ENCODE measurements around the gene ASAP2. TPM values are rescaled to one million over a fixed set of nuclear protein-coding genes. Genes with fewer than 3 reads are reported as not detected.

Gene ASAP2
- total RNA-seq, 1 donor from 2014 or later, result 68.6 TPM

GRCh38 chr2:9344434-9344833 lies 137.8 kb downstream of the ASAP2 start:
- no peak for DNase-seq (ENCODE audit: low read depth)

- no peak for DNase-seq (ENCODE audit: low read depth)
Observed at GRCh38 chr2:9345343-9345742, 138.7 kb downstream of the ASAP2 start.

GRCh38 chr2:9345997-9346396 lies 139.4 kb downstream of the ASAP2 start:
- DNase-seq (ENCODE audit: low read depth), result no peak

GRCh38 chr2:9346885-9347284 lies 140.3 kb downstream of the ASAP2 start:
- no peak for DNase-seq (ENCODE audit: low read depth)

- peak; percentile 32 for DNase-seq (ENCODE audit: low read depth)
Observed at GRCh38 chr2:9347411-9347881, 140.8 kb downstream of the ASAP2 start.

GRCh38 chr2:9354318-9354717 lies 147.7 kb downstream of the ASAP2 start:
- no peak for DNase-seq (ENCODE audit: low read depth)

DNA sequence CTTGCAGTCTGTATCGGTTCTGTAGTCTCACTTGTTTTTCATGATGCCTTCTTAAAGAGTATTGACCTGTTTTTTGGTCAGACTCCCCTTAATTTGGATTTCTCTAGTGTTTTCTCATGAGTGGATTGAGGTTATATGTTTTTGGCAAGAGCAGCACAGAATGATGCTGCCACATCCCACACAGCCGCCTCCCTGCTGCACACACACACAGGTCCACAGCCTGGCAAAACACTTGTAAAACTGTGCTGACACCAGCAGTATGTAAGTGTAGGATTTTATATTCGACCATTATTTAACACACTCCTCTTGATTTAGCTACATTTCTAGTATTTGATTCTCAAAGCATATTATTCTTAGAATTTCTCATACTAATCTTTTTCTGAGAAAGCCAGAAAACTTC lies 148.7 kb downstream of the ASAP2 start:
- DNase-seq (ENCODE audit: low read depth), result no peak

DNA sequence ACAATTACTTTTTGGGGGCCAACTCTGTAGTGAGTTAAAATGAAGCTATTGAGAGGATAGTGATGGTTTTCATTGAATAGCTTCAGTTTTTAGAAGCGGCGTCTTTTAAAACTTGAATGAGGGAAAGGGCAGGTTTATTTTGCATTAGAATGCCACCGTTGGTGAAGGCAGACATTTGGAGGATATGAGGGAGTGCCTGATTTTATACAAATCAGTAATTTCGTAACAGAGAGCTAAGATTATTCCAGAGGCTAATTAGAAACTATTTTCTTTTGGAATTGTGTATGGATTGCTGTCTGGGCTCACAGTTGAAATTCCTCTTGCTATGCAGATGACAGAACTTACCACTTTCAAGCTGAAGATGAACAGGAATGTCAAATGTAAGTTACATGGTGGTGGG lies 149.1 kb downstream of the ASAP2 start:
- DNase-seq (ENCODE audit: low read depth), result no peak

GRCh38 chr2:9356261-9356660 lies 149.6 kb downstream of the ASAP2 start:
- DNase-seq (ENCODE audit: low read depth), result peak; percentile 54

DNA sequence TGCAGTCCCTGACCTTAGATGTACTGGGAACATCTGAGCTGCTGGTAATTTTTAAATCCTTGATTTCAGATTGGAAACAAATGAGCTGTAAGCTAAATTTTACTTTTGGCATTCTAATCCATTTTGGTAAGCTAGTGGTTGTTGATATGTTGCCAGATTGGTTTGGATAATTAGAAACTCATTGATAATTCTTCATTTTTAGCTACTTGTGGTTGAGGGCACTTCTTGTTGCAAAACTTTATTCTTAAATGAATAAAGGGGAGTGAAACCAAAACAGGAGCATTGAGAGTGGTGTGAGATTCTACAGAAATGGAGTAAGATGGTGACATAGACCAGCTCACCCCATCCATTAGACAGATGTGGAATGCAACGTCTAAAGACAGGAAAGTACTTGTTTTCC lies 152.2 kb downstream of the ASAP2 start:
- DNase-seq (ENCODE audit: low read depth), result no peak

GRCh38 chr2:9359463-9359862 lies 152.9 kb downstream of the ASAP2 start:
- no peak for DNase-seq (ENCODE audit: low read depth)

GRCh38 chr2:9360110-9360509 lies 153.5 kb downstream of the ASAP2 start:
- no peak for DNase-seq (ENCODE audit: low read depth)

DNA sequence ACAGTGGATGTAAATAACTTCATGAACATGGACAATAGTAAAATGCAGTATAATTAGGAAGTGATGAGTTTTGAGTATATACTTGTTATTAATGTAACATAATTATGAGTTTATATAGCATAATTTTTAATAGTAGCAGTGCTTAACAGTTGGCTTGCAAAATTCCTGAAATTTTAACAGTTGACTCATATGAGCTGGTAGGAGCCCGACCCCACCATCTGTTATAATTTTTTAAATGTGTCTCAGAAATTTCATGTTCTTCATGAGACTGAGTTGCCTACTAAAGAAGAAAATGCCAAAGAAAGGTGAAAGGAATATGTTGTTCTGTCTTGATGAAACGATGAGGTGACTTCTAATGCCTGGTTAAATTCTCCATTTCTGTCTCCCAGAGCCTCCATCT lies 154.1 kb downstream of the ASAP2 start:
- DNase-seq (ENCODE audit: low read depth), result no peak

DNA sequence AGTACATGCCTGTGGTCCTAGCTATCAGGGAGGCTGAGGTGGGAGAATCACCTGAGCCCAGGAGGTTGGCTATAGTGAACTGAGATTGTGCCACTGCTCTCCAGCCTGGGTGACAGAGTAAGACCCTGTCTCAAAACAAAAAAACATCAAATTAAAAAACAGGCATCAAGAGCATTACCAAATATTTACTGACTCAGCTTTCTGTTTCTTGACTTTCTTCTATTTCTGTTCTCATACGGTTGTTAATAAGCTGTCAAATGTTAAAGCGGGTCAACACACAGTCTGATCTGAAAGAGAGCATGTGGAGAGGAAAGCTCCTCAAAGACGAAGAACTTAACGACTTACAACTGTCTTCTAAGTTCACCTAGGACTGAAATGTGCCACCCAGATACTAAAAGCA lies 157.8 kb downstream of the ASAP2 start:
- DNase-seq (ENCODE audit: low read depth), result no peak

GRCh38 chr2:9364791-9365497 lies 158.3 kb downstream of the ASAP2 start:
- peak; percentile 56 for DNase-seq (ENCODE audit: low read depth)

- DNase-seq (ENCODE audit: low read depth), result no peak
Observed at GRCh38 chr2:9365498-9366019, 158.9 kb downstream of the ASAP2 start.

DNA sequence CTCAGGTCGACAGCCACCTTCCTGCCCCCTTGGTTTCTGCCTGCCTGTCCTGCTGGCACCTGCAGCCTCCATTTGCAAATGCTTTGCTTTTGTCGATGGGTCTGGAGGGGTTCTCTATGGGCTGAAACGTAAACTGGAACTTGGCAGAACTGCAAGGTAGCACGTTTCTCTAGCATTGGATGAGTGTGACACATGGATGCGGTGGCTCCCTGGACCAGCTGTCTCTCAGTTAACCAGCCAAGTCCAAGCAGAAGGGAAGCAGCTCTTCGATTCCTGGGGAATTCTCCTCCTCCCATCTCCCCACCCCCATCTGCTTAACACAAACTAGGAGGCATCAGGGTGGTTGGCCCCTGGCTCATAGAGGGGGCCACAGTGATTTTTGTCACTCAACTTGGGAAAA lies 159.4 kb downstream of the ASAP2 start:
- no peak for DNase-seq (ENCODE audit: low read depth)

DNA sequence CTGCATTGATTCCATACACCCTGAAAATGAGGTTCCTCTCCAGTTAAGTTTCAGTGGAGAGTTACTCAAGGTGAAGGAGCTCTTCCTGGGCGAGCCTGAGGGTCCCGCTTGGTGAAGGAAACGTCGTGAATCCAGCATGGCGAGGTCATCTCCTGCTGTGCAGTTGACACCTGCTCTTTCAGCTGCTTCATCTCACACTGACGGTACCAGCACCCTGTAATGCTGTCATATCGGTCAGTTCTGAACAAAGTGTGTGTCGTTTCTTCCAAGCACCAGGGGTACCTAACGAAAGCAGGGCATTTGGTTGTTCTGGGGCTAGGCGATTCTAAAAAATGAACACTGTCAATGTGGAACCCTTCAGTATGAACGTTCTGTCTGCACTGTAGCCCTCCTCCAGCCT lies 164.1 kb downstream of the ASAP2 start:
- DNase-seq (ENCODE audit: low read depth), result no peak

GRCh38 chr2:9373047-9373446 lies 166.4 kb downstream of the ASAP2 start:
- DNase-seq (ENCODE audit: low read depth), result peak; percentile 65

DNA sequence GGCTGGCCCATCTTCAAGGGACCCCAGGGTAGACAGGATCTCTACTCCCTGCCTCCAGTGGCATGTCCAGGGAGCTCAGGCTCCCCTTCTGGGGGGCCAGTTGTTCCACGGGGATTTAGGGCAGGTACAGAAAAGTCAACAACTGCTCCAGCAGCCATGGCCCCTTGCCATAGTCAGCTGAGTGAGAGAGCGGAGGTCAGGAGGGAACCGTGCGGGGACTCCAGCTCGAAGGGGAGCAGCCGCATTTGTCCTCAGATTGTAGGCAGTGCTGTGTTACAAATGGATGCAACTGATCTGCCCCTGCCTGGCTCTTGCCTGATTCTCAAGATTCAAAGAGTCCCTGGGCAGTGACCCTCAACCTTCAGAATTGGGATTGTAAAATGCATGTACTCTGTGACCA lies 166.9 kb downstream of the ASAP2 start:
- no peak for DNase-seq (ENCODE audit: low read depth)

GRCh38 chr2:9374071-9374730 lies 167.6 kb downstream of the ASAP2 start:
- no peak for DNase-seq (ENCODE audit: low read depth)

GRCh38 chr2:9375857-9376428 lies 169.3 kb downstream of the ASAP2 start:
- no peak for DNase-seq (ENCODE audit: low read depth)
